Stimulated activated CD4-positive, alpha-beta T cell treated with anti-CD3 and anti-CD28 coated beads, Interleukin-1b, Interleukin-23, amount 100 ng/mL, for 1 hour (primary cell): Measurements from ENCODE around the gene STK32B.

ENCODE experiments used
- DNase-seq, 2 donors: peaks; one replicate each; pipeline ENCODE4 v3.0.0-alpha.2; 2020; ENCODE audit warnings: low read depth in 2 of 2

STK32B gene

GRCh38 chr4:5471206-5471605, 419.9 kb downstream of the STK32B start:
- DNase-seq: no peak

- DNase-seq: no peak
These were observed 420.4 kb downstream of the STK32B start for GRCh38 chr4:5471691-5472090.

GRCh38 chr4:5472160-5472591, 420.9 kb downstream of the STK32B start:
- DNase-seq: no peak

DNA sequence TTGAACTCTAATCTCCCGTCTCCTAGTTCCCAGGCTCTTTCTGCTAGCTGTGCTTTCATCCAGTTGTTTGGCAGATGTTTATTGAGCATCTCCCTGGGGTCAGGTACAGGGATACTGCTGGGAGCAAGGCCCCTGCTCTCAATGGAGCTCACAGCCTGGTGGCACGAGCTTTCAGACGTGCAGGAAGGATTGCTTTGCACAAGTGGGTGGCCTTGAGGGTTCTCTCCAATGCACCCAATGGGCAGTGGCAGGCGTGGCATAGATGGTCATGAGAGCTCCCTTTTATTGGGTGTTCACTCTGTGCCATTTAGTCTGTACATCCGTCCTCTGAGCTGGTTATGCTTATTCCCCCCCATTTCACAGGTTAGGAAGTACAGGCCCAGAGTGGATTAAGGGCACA, 421.8 kb downstream of the STK32B start:
- no peak for DNase-seq

GRCh38 chr4:5474756-5475155, 423.5 kb downstream of the STK32B start:
- DNase-seq: no peak

DNA sequence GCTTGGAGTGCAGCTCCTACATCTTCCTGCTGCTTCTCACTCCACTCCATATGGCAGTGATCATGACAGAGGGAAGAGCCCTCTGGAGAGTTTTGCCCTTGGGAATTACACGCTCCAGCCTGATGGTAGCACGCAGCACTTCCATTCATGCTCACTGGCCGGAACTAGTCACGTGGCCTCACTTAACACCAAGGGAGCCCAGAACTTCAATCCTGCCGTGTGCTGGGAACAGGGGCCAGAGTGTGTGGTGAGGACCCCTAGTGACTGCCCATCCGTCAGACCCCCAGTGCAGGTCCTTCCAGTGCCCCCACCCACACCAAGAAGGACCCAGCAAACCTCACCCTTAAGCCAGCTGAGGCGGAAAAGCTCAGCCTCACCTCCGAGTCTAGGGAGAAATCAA, 426.3 kb downstream of the STK32B start:
- no peak for DNase-seq

DNA sequence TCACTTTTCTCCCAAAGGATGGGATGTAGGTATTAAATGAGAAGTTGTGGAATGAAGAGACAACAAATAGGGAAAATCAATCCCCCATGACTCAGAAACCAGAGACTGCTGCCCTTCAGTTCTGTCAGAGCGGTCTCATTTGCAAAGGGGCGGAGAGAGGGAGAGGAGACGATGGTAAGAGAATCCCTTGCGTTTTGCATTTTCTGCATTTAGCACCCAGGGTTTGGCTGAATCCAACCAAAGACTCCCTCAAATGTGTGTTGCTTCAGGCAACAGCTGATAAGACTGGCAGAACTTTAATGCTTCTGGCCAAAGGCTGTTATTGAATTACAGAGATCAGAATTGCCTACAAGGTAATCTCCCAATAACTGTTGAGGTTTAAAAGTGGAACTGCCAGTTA, 426.9 kb downstream of the STK32B start:
- DNase-seq: no peak

- no peak for DNase-seq
These were observed 427.4 kb downstream of the STK32B start for GRCh38 chr4:5478697-5479096.

DNA sequence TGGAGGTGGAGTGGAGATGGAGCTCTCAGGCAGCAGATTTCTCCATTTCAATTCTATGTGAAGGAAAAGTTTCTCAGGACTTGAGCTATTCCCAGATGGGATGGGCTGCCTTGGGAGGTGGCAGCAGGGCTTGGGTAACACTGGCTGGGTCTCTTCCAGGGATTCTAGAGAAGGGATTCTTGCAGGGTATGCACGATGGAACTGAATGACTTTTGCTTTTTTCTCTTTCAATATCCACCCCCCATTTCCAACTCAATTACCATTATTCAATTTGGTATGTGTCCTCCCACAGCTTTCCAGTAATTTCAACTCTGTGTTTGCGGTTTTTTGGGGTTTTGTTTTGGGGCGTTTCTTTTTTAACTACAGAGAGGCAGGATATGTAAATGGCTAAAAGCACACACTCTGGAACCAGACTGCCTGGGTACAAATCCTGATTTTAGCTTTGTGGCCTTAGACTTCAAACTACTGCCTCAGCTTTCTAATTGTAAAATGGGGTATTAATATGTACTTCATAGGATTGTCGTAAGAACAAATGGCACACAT, 428.3 kb downstream of the STK32B start:
- DNase-seq: no peak

DNA sequence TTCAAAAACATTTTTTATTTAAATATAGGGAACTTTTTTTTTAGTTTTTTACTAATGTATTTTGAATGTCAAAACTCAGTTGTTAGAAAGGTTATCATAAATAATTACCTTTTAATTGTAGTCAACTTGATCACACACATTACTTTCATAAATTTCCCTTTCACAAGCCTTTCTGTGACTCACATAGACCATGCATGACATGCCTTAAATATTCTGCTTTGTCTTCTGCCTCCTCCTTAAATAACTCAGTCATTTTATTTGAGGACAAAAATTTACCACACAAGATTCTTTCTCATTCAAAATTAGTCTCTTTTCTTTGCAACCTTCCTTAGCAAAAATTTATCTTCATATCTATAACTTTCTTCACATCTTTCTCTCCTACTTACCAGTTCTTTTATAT, 437.1 kb downstream of the STK32B start:
- DNase-seq: no peak

GRCh38 chr4:5489260-5489659, 438.0 kb downstream of the STK32B start:
- DNase-seq: no peak

DNA sequence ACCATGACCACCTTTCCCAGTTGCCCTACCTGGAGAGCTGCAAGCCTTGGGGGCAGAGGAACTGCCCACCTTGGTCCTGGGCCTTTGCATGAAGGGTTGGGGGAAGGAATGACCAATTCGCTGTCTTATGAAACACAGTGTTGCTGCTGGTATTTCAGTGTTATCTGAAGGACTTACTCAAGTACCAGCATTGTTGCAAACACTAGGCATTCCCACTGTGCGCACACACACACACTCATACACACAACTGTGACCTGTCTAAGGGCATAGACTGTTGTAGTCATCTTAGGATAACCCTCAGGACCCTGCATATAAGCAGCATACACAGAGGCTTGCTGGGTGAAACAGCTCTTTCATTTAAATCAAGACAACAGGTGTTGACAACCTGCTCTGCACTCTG, 446.2 kb downstream of the STK32B start:
- DNase-seq: no peak

GRCh38 chr4:5500165-5500564, 448.9 kb downstream of the STK32B start:
- no peak for DNase-seq

DNA sequence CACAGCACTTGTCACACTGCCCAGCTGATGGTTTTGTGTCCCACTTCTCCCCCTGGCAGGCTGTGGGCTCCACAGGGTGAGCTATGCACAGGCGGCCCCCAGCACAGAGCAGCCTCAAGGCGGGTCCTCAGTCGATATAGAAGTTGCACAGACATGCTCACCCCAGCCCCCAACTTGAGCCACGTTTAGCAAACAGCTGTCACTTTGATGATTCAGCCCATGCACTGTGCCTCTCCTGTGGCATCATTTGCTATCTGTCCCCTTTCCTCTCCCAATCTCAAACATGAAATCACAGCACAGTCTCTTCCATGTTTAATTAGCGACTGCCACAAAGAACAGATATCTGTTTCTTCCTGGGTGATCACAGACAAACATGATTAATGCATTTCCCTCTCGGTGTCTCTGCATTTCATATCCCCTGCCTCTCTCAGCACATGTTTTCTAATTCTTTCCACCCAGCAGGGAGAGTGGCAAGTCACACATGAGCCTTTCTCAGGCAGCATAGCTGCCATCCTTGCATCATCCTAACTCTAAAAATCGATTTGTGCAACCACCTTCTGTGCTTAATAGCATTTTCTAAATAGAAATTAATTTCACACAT, 452.2 kb downstream of the STK32B start:
- no peak for DNase-seq

- DNase-seq: no peak
These were observed 453.2 kb downstream of the STK32B start for GRCh38 chr4:5504486-5504885.

DNA sequence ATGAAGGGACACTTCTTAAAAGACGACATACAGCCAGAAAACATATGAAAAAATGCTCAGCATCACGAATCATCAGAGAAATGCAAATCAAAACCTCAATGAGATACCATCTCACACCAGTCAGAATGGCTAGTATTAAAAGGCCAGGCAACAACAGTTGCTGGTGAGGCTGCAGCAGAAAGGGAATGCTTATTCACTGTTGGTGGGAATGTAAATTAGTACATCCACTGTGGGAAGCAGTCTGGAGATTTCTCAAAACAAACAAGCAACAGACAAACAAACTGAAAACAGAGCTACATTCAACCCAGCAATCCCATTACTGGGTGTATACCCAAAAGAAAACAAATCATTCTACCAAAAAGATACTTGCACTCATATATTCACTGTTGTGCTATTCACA, 459.2 kb downstream of the STK32B start:
- no peak for DNase-seq

DNA sequence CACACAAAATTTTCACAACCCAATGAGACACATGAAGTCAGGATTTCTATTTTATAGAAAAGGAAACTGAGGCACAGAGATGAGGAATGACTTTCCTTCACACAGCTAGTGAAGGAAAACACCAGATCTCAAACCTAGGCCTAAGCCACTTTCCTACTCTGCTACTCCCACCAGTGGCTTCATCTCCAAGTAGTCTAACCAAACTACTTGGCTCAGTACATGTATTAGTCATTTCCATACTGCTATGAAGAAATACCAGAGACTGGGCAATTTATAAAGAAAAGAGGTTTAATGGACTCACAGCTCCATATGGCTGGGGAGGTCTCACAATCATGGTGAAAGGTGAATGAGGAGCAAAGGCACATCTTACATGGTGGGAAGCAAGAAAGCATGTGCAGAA, 460.5 kb downstream of the STK32B start:
- no peak for DNase-seq

DNA sequence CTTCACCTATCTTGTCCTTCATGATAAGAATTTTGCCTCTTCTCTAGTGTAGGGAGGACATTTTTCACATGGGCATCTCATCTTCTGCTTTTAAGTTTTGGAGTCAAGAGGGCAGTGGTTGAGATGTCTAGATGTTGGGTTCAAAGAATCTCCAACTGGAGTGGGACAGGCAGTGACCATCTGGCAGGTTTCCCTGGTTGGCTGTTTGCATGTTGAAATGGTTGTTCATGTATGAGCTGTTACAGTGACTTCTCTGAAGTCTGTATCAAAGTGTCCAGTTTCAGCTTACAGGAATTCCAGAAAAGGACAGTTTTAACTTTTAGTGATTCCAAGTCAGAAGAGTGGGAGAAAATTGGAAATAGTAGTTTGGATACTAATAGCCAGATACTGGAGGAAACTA, 464.4 kb downstream of the STK32B start:
- no peak for DNase-seq

DNA sequence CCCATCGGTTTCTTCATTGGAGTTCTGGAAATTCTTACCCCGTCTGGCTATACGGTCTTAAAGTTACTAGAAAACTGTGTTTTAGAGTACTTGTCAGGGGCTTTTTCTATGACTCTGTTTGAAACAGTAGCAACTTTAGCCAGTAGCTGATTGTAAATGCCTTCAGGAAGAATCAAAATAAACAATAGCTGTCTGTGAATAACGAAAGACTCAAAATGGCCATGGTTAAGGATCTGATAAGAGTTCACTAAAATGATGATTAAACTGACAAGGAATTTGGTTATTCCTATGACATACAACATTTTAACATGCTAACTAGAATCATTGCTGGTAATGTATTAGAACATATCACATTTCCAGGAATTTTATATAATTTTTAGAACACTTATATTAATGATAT, 466.1 kb downstream of the STK32B start:
- DNase-seq: no peak

GRCh38 chr4:5524446-5525299, 473.4 kb downstream of the STK32B start:
- DNase-seq: no peak

DNA sequence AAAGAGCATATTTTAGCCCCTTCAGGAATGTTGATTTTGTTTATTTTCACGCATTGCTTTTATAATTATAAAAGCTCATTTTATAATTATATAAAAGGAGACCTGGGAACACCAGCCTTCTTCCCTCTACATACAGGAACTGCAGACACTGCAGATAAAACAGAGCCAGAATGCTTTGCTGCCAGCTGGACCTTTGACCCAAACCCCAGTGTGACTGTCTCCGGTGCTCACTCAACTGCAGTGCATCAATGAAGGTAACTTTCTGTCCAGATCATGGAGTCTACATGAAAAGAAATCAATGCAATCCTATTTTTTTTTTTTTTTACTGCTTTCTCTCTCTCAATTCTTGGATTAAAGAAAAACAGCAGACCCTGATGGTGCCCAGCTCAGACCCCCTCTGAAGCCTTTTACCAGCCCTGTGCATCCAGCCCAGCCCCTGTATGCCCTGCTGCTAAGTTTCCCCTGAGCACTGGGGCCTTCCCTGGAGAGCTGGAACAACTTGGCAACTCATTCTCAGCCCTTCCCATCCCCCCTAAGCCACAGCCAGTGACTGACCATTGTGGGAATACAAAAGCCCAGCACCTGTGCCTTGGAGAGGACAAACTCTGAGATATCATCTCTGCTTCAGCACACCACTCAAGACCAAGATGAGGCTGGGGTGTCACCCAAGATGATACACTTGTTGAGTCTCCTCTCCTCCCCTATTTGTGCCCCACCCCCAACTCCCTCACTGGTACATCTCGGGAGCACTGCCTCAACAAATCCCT, 475.0 kb downstream of the STK32B start:
- no peak for DNase-seq

DNA sequence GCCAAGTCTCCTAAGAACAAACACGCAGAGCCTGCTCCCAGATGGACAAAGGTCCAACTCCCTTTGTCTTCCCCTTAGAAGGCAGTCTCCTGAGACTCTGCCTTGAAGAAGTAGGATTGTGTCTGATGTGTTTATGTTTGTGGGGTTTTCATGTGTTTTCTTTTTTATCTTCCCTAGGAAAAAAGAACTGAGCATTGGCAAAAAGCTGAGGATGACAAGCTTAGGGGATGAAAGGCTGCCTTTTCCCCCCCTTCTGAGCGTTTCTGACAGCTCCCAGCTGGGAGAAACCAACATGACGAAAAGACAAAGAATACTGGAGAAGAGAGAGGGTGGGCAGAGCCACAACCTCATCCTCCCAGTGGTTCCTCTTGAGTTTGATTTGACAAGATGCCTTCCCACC, 475.9 kb downstream of the STK32B start:
- no peak for DNase-seq
